ENCODE measurements around the gene CHMP4A. TPM values are rescaled to one million over a fixed set of nuclear protein-coding genes. Genes with fewer than 3 reads are reported as not detected.

Gene CHMP4A
- total and polyA plus RNA-seq, 3 donors from 2014 or later = 52.9 to 111 (median 56.3) TPM

DNA sequence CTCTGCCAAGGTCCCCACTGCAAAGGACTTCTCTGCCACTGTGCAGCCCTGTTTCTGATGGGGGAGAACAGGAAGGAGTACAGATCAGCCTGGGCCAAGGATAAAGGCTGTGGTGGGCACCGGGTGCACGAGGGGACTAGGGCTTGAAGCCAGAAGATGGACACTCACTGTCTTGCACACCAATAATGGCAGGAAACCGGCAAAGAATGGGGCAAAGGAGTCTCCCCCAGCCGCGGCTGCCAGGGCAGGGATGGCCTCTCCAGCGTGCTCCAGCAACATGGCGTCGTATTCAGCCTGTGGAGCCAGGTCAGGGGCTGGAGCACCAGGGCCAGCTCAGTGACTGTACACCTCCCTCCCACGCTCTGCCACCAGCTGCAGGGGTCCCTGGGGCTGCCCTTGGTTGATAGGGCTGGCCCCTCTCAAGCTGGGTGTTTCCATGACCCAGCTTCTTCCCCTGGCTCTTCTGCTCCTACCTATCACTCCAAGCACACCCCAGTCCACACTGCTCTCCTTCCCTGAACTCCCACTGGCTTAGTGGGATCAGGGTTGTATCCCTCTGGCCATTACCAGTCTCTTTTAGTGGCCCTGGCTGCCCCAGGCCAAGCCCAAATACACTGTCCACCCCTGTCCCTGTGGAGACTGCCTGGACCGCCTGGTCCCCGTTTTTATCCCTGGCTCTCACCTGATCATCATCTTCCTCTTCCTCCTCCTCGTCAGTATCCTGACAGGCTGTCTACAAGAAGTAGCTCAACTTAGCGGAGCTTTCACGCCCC lies 31.0 kb downstream of the CHMP4A start:
- no peaks in the 10 kb centered on the region for H3K27me3 ChIP-seq
- TF ChIP-seq, protein P1, sequence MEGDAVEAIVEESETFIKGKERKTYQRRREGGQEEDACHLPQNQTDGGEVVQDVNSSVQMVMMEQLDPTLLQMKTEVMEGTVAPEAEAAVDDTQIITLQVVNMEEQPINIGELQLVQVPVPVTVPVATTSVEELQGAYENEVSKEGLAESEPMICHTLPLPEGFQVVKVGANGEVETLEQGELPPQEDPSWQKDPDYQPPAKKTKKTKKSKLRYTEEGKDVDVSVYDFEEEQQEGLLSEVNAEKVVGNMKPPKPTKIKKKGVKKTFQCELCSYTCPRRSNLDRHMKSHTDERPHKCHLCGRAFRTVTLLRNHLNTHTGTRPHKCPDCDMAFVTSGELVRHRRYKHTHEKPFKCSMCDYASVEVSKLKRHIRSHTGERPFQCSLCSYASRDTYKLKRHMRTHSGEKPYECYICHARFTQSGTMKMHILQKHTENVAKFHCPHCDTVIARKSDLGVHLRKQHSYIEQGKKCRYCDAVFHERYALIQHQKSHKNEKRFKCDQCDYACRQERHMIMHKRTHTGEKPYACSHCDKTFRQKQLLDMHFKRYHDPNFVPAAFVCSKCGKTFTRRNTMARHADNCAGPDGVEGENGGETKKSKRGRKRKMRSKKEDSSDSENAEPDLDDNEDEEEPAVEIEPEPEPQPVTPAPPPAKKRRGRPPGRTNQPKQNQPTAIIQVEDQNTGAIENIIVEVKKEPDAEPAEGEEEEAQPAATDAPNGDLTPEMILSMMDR (IDR thresholded peaks at IDR 0.05) = no peak
- TF ChIP-seq POLR2A (IDR thresholded peaks at IDR 0.05) = no peak
- no peaks in the 10 kb centered on the region for H3K9me3 ChIP-seq
- intact Hi-C loops (cut with DNase I; ENCODE audit: low total_unique reads) = no loop called here
- no peak overlapping the region for H3K4me3 ChIP-seq
- 87 to 92% methylated on average over 7 to 14 of the region's 14 CpGs for WGBS, 2 donors
- H3K27ac ChIP-seq = no peak overlapping the region
- H3K4me1 ChIP-seq = no peaks in the 10 kb centered on the region
- H3K36me3 ChIP-seq (ENCODE audit: low read depth, missing control alignments) = no peaks in the 10 kb centered on the region
- no peak for DNase-seq

DNA sequence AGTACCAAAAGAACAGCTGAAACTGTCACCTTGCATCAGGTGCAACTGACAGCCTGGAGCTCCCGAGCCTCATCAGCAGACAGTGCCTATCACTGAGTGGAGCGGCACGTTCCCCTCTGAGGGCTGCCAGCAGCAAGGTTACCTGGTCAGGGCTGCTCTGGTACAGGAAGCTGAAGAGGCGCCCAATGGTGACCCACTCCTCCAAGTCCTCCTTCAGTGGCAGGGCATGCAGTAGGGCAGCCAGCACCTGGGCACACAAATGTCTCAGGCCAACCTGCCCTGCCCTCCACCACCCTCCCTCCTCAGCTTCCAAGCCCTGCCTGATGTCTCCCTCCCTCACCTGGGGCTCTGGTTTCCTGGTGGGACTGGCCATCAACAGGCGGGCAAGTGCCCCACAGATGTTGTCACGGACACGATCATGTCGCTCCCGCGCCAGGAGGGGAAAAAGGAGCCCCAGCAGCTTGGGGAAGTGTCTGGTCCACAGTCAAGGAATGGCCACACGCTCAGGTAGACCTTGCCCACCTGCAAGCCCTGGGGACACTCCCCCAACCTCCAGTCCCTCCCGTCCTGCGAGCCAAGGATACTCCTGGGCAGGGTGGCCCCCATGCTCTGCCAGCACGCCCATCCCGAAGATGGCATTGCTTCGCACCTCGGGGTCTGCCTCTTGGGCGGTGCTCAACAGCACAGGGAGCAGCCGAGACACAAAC lies 31.8 kb downstream of the CHMP4A start:
- TF ChIP-seq, protein P1 (IDR thresholded peaks at IDR 0.05) = no peak
- no peak for TF ChIP-seq POLR2A (IDR thresholded peaks at IDR 0.05)
- Histone ChIP-seq H3K4me1 (no peaks in the 10 kb centered on the region), H3K27ac (no peak overlapping the region), H3K27me3 (no peaks in the 10 kb centered on the region), H3K36me3 (ENCODE audit: low read depth, missing control alignments) (no peaks in the 10 kb centered on the region), H3K9me3 (no peaks in the 10 kb centered on the region), H3K4me3 (no peak overlapping the region)
- DNase-seq = no peak
- intact Hi-C loops (cut with DNase I; ENCODE audit: low total_unique reads) = no loop called here
- 89 to 92% methylated on average over 6 to 17 of the region's 19 CpGs for WGBS, 2 donors

DNA sequence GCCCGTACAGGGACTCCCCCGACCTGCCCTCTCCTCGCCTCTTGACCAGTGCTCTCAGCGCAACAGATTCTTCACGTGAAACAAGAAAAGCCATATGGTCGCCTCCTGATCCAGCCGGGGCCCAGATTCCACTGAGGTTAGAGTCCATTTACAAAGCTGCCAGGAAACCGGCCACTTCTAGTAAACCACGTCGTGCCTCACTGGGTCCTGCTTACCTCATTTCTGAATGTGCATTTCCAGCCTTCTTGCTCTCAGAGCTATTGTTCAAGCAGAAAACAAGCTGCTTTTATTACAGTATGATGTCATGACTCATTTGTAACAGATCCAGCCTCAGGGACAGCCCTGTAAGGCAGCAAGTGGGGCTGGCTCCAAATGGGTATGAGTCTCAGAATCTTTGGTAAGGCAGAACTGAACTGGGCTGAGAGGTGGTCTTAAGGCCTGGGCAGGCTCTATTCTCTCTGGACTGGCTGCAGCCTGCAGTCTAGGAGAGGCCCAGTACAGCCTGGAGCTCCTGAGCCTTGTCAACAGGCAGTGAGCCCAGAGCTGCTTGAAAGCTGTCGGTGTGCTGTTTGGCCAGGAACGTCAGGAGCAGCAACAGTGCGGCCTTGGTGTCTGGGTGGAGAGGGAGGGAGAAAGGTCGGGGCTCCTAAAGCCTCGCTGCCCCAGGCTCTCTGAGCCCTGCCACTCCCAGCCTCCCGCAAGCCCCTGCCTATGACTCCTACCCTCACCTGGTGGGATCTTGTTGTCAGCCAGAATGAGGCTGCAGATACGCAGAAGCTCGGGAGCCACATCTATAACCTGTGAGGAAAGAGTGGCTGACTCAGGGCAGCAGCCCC lies 33.1 kb downstream of the CHMP4A start:
- WGBS, 2 donors = 72 to 82% methylated on average over 13 to 18 of the region's 18 CpGs
- no peaks in the 10 kb centered on the region for H3K36me3 ChIP-seq (ENCODE audit: low read depth, missing control alignments)

DNA sequence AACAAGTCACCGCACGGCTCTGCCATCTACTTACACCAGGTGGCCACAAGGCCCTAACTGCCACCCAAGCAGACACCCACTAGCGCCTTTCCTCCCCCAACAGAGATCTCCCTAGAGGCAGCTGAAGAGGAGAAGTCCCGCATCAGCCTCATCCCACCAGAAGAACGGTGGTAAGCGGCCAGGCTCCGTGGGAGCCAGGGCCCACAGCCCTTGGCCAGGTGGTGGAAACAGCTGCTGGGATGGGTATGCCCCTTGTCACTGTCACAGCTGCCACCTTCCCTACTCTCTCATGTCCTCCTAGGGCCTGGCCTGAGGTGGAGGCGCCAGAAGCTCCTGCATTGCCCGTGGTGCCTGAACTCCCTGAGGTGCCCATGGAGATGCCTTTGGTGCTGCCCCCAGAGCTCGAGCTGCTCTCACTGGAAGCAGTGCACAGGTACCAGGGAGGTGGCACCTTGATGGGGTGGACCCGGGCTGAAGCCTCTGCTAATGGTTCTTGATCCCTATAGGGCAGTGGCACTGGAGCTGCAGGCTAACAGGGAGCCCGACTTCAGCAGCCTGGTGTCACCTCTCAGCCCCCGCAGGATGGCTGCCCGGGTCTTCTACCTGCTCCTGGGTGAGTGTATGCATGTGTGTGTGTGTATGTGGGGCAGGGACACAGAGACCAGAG lies 33.9 kb downstream of the CHMP4A start:
- no peaks in the 10 kb centered on the region for H3K36me3 ChIP-seq (ENCODE audit: low read depth, missing control alignments)
- WGBS, 2 donors = 80 to 91% methylated on average over 7 to 14 of the region's 14 CpGs
- intact Hi-C loops (cut with DNase I; ENCODE audit: low total_unique reads) = no loop called here

More for the DNA sequence above, 33.1 kb downstream of the CHMP4A start:
- intact Hi-C loops (cut with DNase I; ENCODE audit: low total_unique reads) = no loop called here
- Histone ChIP-seq H3K27me3 (no peaks in the 10 kb centered on the region), H3K9me3 (no peaks in the 10 kb centered on the region), H3K4me1 (no peaks in the 10 kb centered on the region), H3K4me3 (no peak overlapping the region), H3K27ac (peak overlapping the region in 1 of 2 donors; percentile 44)
- TF ChIP-seq, protein P1 (IDR thresholded peaks at IDR 0.05) = no peak
- TF ChIP-seq POLR2A (IDR thresholded peaks at IDR 0.05) = no peak
- no peak for DNase-seq

More for the DNA sequence above, 33.9 kb downstream of the CHMP4A start:
- Histone ChIP-seq H3K27ac (no peak overlapping the region), H3K27me3 (no peaks in the 10 kb centered on the region), H3K9me3 (no peaks in the 10 kb centered on the region), H3K4me3 (no peak overlapping the region), H3K4me1 (no peaks in the 10 kb centered on the region)
- DNase-seq = no peak
- TF ChIP-seq POLR2A (IDR thresholded peaks at IDR 0.05) = no peak
- TF ChIP-seq, protein P1 (IDR thresholded peaks at IDR 0.05) = no peak

All from testis (tissue), 3 donors.